ENCODE measurements around the gene DNAJC28. TPM values are rescaled to one million over a fixed set of nuclear protein-coding genes. Genes with fewer than 3 reads are reported as not detected.

Gene DNAJC28
- total and polyA plus RNA-seq, 9 of the 15 experiments (the other 6 are each of a cell fraction or from before 2014, with no cell fraction given): 0.68 to 2.5 (median 1.1) TPM

- no peak for TF ChIP-seq PHTF2 (CRISPR knock-in tag; IDR thresholded peaks at IDR 0.05)
- no peak; the same call in 1 of the 2 replicates for TF ChIP-seq SIN3B (IDR thresholded peaks at IDR 0.05; ENCODE audit: low read depth)
- no peak for TF ChIP-seq RAD51 (IDR thresholded peaks at IDR 0.05; ENCODE audit: borderline replicate concordance, low read depth)
- TF ChIP-seq ARHGAP35 (IDR thresholded peaks at IDR 0.05; ENCODE audit: partially characterized antibody): no peak
- no peak for TF ChIP-seq MAFG (tag; conservative IDR thresholded peaks at IDR 0.05)
- no peak for TF ChIP-seq HMBOX1 (IDR thresholded peaks at IDR 0.05)
- TF ChIP-seq ZNF354B (CRISPR knock-in tag; IDR thresholded peaks at IDR 0.05): no peak; the same call in 1 of the 2 replicates
- no peak for TF ChIP-seq MAFK (IDR thresholded peaks at IDR 0.05; ENCODE audit: low read length)
- no peak for TF ChIP-seq HEY1 (CRISPR knock-in tag; IDR thresholded peaks at IDR 0.05; ENCODE audit: borderline replicate concordance)
- TF ChIP-seq PRPF4 (IDR thresholded peaks at IDR 0.05; ENCODE audit: insufficient read depth, low read depth, low read length, poor library complexity, severe bottlenecking): no peak
- TF ChIP-seq SRSF3 (IDR thresholded peaks at IDR 0.05; ENCODE audit: insufficient read depth, low read length): no peak
- TF ChIP-seq PRDM10 (IDR thresholded peaks at IDR 0.05; ENCODE audit: partially characterized antibody): peak; percentile 100
- no peak for TF ChIP-seq POLR3G (IDR thresholded peaks at IDR 0.05; ENCODE audit: extremely low read depth, insufficient read length, insufficient replicate concordance)
- no peak for TF ChIP-seq ZNF280B (CRISPR knock-in tag; IDR thresholded peaks at IDR 0.05)
- no peak; the same call in 1 of the 2 replicates for TF ChIP-seq ZNF239 (CRISPR knock-in tag; IDR thresholded peaks at IDR 0.05)
- peak; percentile 99 for TF ChIP-seq ARID4B (CRISPR knock-in tag; IDR thresholded peaks at IDR 0.05)
Measured at GRCh38 chr21:33491373-33492102, at the start of gene DNAJC28 (continued).

All from K562 (cell line).